ENCODE results near the gene ROCK2. TPM values are rescaled to one million over a fixed set of nuclear protein-coding genes. Genes with fewer than 3 reads are reported as not detected.
A peak's percentile ranks its signal among the peaks of the same experiment; 100 is the strongest.

ROCK2 gene
- total RNA-seq, 4 donors from 2014 or later = 51.0 to 75.9 (median 67.6) TPM

GRCh38 chr2:11141319-11141718 is 203.1 kb downstream of the ROCK2 start:
- no peak overlapping the region for H3K27ac ChIP-seq
- DNase-seq = no peak
- H3K9me3 ChIP-seq = no peaks in the 10 kb centered on the region
- H3K36me3 ChIP-seq = no peaks in the 10 kb centered on the region
- no peaks in the 10 kb centered on the region for H3K27me3 ChIP-seq
- no peaks in the 10 kb centered on the region for H3K4me1 ChIP-seq
- H3K4me3 ChIP-seq = no peak overlapping the region
- TF ChIP-seq CTCF (IDR thresholded peaks at IDR 0.05) (no peak), POLR2A (IDR thresholded peaks at IDR 0.05) (no peak)

GRCh38 chr2:11140492-11140891 is 203.9 kb downstream of the ROCK2 start:
- TF ChIP-seq CTCF (IDR thresholded peaks at IDR 0.05) (no peak), POLR2A (IDR thresholded peaks at IDR 0.05) (no peak)
- Histone ChIP-seq H3K4me1 (no peaks in the 10 kb centered on the region), H3K27me3 (no peaks in the 10 kb centered on the region), H3K4me3 (no peak overlapping the region), H3K27ac (no peak overlapping the region), H3K36me3 (no peaks in the 10 kb centered on the region), H3K9me3 (no peaks in the 10 kb centered on the region)
- no peak for DNase-seq

DNA sequence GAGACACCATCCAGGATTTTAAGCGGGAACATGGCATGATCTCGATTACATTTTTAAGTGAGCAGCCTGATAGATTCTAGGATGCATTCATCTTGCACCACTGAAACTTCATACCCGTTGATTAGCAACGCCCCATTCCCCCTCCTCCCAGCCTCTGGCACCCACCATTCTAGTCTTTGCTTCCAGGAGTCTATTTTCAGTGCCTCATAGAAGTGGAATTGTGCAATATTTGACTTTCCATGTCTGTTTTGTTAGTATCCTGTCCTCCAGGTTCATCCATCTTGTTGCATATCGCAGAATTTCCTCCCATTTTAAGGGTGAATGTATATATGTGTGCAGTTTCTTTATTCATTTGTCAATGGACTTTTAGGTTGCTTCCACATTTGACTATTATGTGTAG is 210.1 kb downstream of the ROCK2 start:
- Histone ChIP-seq H3K4me1 (peaks cover 6 to 18% (median 9%) of the 10 kb centered on the region in 4 donors), H3K4me3 (no peak overlapping the region), H3K27me3 (no peaks in the 10 kb centered on the region), H3K36me3 (no peaks in the 10 kb centered on the region), H3K27ac (no peak overlapping the region), H3K9me3 (no peaks in the 10 kb centered on the region)
- DNase-seq = no peak
- TF ChIP-seq CTCF (IDR thresholded peaks at IDR 0.05) = no peak
- no peak for TF ChIP-seq POLR2A (IDR thresholded peaks at IDR 0.05)

DNA sequence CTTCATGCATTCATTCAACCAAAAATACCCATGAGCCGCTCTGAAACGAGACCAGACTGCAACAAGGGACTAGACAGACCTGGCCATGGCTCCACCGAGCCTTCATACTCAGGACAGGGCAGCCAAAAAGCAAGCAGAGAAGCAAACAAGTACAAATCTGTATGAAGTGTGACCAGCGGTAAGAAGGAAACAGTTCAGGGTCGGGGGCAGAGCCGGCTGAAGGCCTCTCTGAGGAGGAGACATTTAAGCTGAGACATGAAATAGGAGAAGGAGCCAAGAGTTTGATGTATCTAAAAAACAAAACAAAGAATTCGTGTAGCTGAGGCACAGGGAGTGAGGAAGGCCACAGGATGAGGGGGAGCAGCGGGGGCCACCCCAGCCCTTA is 210.5 kb downstream of the ROCK2 start:
- no peak overlapping the region for H3K27ac ChIP-seq
- no peaks in the 10 kb centered on the region for H3K27me3 ChIP-seq
- H3K4me3 ChIP-seq = peak overlapping the region in 1 of 4 donors; percentile 53
- no peak for DNase-seq
- H3K4me1 ChIP-seq = peaks cover 6 to 18% (median 9%) of the 10 kb centered on the region in 4 donors
- TF ChIP-seq POLR2A (IDR thresholded peaks at IDR 0.05) (no peak), CTCF (IDR thresholded peaks at IDR 0.05) (no peak)
- H3K9me3 ChIP-seq = no peaks in the 10 kb centered on the region
- H3K36me3 ChIP-seq = no peaks in the 10 kb centered on the region

- no peak for TF ChIP-seq CTCF (IDR thresholded peaks at IDR 0.05)
- TF ChIP-seq POLR2A (IDR thresholded peaks at IDR 0.05) = no peak
- no peaks in the 10 kb centered on the region for H3K9me3 ChIP-seq
- no peaks in the 10 kb centered on the region for H3K27me3 ChIP-seq
- peak overlapping the region; percentile 34 to 63 (median 58) for H3K4me3 ChIP-seq
- peak overlapping the region in 3 of 4 donors; percentile 9 to 63 (median 44) for H3K27ac ChIP-seq
- no peaks in the 10 kb centered on the region for H3K36me3 ChIP-seq
- peaks cover 6 to 18% (median 9%) of the 10 kb centered on the region in 4 donors for H3K4me1 ChIP-seq
- DNase-seq = no peak
Observed at GRCh38 chr2:11133238-11133935, 211.0 kb downstream of the ROCK2 start.

Measured in Peyer's patch (tissue), 4 donors.